ENCODE results near the gene UCP2.

DNA sequence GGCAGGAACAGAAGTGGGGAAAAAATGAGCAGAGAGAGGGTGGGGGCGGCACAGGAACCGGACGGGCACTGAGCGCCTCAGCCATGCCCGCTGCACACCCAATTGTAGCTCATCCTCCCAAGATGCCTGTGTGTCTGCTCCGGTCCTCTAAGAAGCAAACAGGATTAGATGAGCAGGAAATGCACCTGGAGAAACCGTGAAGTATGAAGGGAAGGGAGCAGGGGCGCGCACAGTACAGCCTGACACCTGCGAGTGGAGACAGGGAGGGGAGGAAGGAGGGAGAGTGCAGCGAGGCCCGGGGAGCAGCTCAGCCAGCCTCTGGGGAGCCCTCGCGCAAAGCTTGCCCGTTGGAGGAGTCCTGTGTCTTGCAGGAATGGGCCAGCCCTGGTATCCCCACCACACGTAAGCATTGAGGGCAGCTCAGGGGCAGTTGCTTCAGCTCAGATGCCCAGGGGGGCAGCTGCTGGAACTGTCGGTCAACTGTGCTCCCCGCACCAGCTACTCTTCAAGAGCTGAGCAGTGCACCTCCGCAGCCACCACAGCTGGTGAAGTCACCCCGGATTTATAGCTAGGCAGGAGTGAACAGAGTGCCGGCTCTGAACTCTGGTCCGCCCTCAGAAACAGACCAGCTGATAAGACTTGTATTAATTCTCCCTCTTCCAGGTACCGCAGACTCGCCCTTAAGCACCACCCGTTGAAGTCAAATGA lies 24.8 kb downstream of the UCP2 start:
- TF ChIP-seq CTCF (IDR thresholded peaks at IDR 0.05) (no peak), POLR2AphosphoS5 (IDR thresholded peaks at IDR 0.05) (no peak), POLR2A (IDR thresholded peaks at IDR 0.05) (no peak)

Data from upper lobe of left lung (tissue), 4 donors.